HepG2 (cell line): ENCODE data around the gene DLG4. TPM values are rescaled to one million over a fixed set of nuclear protein-coding genes. Genes with fewer than 3 reads are reported as not detected.
A peak's percentile ranks its signal among the peaks of the same experiment; 100 is the strongest.

Source experiments
- DMTF1 ChIP-seq: sonication (generic); formaldehyde crosslinking; IDR thresholded peaks from 2 replicates; pipeline ENCODE4 v1.4.0; 2020; ENCODE audit warnings: mild to moderate bottlenecking, missing genetic modification reagents
- DNMT1 ChIP-seq: sonication (generic); formaldehyde crosslinking; IDR thresholded peaks from 2 replicates; pipeline ENCODE4 v1.5.1; 2020; ENCODE audit warnings: mild to moderate bottlenecking, missing genetic modification reagents
- HMGXB4 ChIP-seq, 2 experiments: sonication (generic) in 1 of 2; formaldehyde crosslinking in 1 of 2; IDR thresholded peaks; 2 replicates each; pipeline versions ENCODE4 v1.4.0 to v1.6.1; 2018 to 2020; ENCODE audit warnings: missing genetic modification reagents in 2 of 2, borderline replicate concordance in 1 of 2, low read depth in 1 of 2, mild to moderate bottlenecking in 1 of 2, missing biosample characterization in 1 of 2
- MTA3 ChIP-seq: sonication (generic); formaldehyde crosslinking; IDR thresholded peaks from 2 replicates; pipeline ENCODE4 v1.4.0; 2020; ENCODE audit warnings: missing genetic modification reagents
- RBAK ChIP-seq: sonication (generic); formaldehyde crosslinking; IDR thresholded peaks from 2 replicates; pipeline ENCODE4 v1.5.1; 2020; ENCODE audit warnings: mild to moderate bottlenecking, missing genetic modification reagents
- SP2 ChIP-seq: sonication (generic); formaldehyde crosslinking; IDR thresholded peaks from 2 replicates; pipeline ENCODE4 v1.5.1; 2020; ENCODE audit warnings: mild to moderate bottlenecking, missing genetic modification reagents
- SUZ12 ChIP-seq: fragments of 150-350 bp; IDR thresholded peaks from 2 replicates; pipeline ENCODE4 v1.6.1; 2014; ENCODE audit warnings: low read depth, low read length
- TFDP2 ChIP-seq: sonication (generic); formaldehyde crosslinking; IDR thresholded peaks from 2 replicates; pipeline ENCODE4 v1.4.0; 2020; ENCODE audit warnings: missing genetic modification reagents
- ZKSCAN1 ChIP-seq: fragments of 150-350 bp; IDR thresholded peaks from 2 replicates; pipeline ENCODE4 v1.6.1; 2014; ENCODE audit warnings: low read length
- ZMYM3 ChIP-seq: sonication (generic); formaldehyde crosslinking; IDR thresholded peaks from 2 replicates; pipeline ENCODE4 v1.5.1; 2020; ENCODE audit warnings: mild to moderate bottlenecking, missing genetic modification reagents
- ZNF230 ChIP-seq: sonication (generic); formaldehyde crosslinking; IDR thresholded peaks from 2 replicates; pipeline ENCODE4 v1.4.0; 2020; ENCODE audit warnings: mild to moderate bottlenecking, missing genetic modification reagents
- ZNF34 ChIP-seq: sonication (generic); formaldehyde crosslinking; IDR thresholded peaks from 2 replicates; pipeline ENCODE4 v1.4.0; 2020; ENCODE audit warnings: mild to moderate bottlenecking, missing genetic modification reagents, borderline replicate concordance
- ZNF577 ChIP-seq: sonication (generic); formaldehyde crosslinking; IDR thresholded peaks from 2 replicates; pipeline ENCODE4 v1.4.0; 2020; ENCODE audit warnings: mild to moderate bottlenecking, low read depth, missing genetic modification reagents, borderline replicate concordance
- ZNF687 ChIP-seq: sonication (generic); formaldehyde crosslinking; IDR thresholded peaks from 2 replicates; pipeline ENCODE4 v1.5.1; 2020; ENCODE audit warnings: mild to moderate bottlenecking, missing genetic modification reagents, moderate library complexity
- ZNF782 ChIP-seq: sonication (generic); formaldehyde crosslinking; IDR thresholded peaks from 2 replicates; pipeline ENCODE4 v1.4.0; 2020; ENCODE audit warnings: missing genetic modification reagents, mild to moderate bottlenecking, borderline replicate concordance
- polyA plus RNA-seq, 8 experiments: library from polyadenylated mRNA; depleted of rRNA in 3 of 8; stranded (reverse) in 7 of 8; unstranded in 1 of 8; fragments of >200 nt; fragmentation: Illumina TruSeq in 4 of 8; extraction: Trizol in 4 of 8; gene quantifications; 2 replicates each; pipeline versions ENCODE4 v1.2.1 to v1.2.3, GENCODE V29; 2011 to 2016; ENCODE audit warnings: low read depth in 4 of 8, missing spikeins in 1 of 8, mixed read lengths in 1 of 8; ENCODE audit not compliant: insufficient read depth in 1 of 8
- total RNA-seq, 5 experiments: library from RNA; depleted of rRNA; stranded (reverse); fragments of >200 nt; fragmentation: Illumina TruSeq; extraction: Trizol; gene quantifications; 2 replicates each; pipeline ENCODE4 v1.2.3, GENCODE V29; 2016; ENCODE audit warnings: low read depth in 1 of 5

The DLG4 gene
- total and polyA plus RNA-seq, 2 of the 13 experiments (the other 11 are each of a cell fraction or from before 2014, with no cell fraction given) = 0.71 to 4.3 TPM

GRCh38 chr17:7214300-7215135, 5.1 kb downstream of the DLG4 start (continued):
- TF ChIP-seq HMGXB4 (CRISPR knock-in tag; IDR thresholded peaks at IDR 0.05; ENCODE audit: borderline replicate concordance in 1 of 2, low read depth in 1 of 2) (peak; percentile 8 to 62; a peak in 3 of 4 replicates), SUZ12 (peak; percentile 99), DNMT1 (CRISPR knock-in tag) (no peak), DMTF1 (CRISPR knock-in tag) (no peak), ZNF34 (CRISPR knock-in tag) (peak; percentile 84; the same call in 1 of the 2 replicates), TFDP2 (CRISPR knock-in tag) (peak; percentile 54; the same call in 1 of the 2 replicates), ZNF230 (CRISPR knock-in tag) (peak; percentile 67; the same call in 1 of the 2 replicates), RBAK (CRISPR knock-in tag) (no peak), ZNF782 (CRISPR knock-in tag) (peak; percentile 47; the same call in 1 of the 2 replicates), MTA3 (CRISPR knock-in tag) (no peak), ZNF687 (CRISPR knock-in tag) (peak; percentile 70), ZMYM3 (CRISPR knock-in tag) (peak; percentile 40; the same call in 1 of the 2 replicates), SP2 (peak; percentile 89), ZKSCAN1 (peak; percentile 33; the same call in 1 of the 2 replicates), ZNF577 (CRISPR knock-in tag) (no peak)
